ENCODE measurements around the gene LPP.

- TF ChIP-seq POLR2A (IDR thresholded peaks at IDR 0.05; ENCODE audit: low read length) (no peak), GATA1 (IDR thresholded peaks at IDR 0.05; ENCODE audit: low read depth, low read length) (no peak)
Observed at GRCh38 chr3:188365184-188365583, 211.2 kb downstream of the LPP start.
